Measurements from ENCODE around the gene FOXI3. TPM values are rescaled to one million over a fixed set of nuclear protein-coding genes. Genes with fewer than 3 reads are reported as not detected.

The FOXI3 gene
- polyA plus RNA-seq (2013, experiment 1 of 2) = not detected
- polyA plus RNA-seq (2013, experiment 2 of 2) = not detected

GRCh38 chr2:88452565-88452905, at the start of gene FOXI3:
FOXI3 (minus strand) TSS chr2:88452693; CDS start chr2:88452535, 158 bp downstream.
- peak within 1 kb of the TSS in 1 of 2 experiments; percentile 59 for H3K23ac ChIP-seq (ENCODE audit: low read length in 2 of 2)
- H2BK15ac ChIP-seq (ENCODE audit: low read depth, poor library complexity, severe bottlenecking) = no peak within 1 kb of the TSS
- H3K18ac ChIP-seq (ENCODE audit: low read depth in 1 of 2, low read length in 2 of 2) = no peak within 1 kb of the TSS
- H3K27me3 ChIP-seq (ENCODE audit: control insufficient read depth in 1 of 2, insufficient read depth in 1 of 2, low read length in 2 of 2) = peaks cover 48 to 68% of the 10 kb centered on the region in 2 experiments
- H2AK5ac ChIP-seq (ENCODE audit: low read length, severe bottlenecking) = no peak within 1 kb of the TSS
- H3K4me1 ChIP-seq (ENCODE audit: control insufficient read depth, insufficient read depth, low read depth, low read length) = peaks cover 10% of the 10 kb centered on the region
- no peak for DNase-seq
- H3K4me2 ChIP-seq (ENCODE audit: low read length, poor library complexity, severe bottlenecking) = peak within 1 kb of the TSS; percentile 91
- 2% methylated on average over 27 of the region's 48 CpGs for WGBS
- H3K79me1 ChIP-seq (replicated peaks; ENCODE audit: low read length, poor library complexity, severe bottlenecking) = no peaks in the 10 kb centered on the region
- H2BK5ac ChIP-seq (ENCODE audit: low read depth, low read length, poor library complexity, severe bottlenecking) = no peak within 1 kb of the TSS
- no peak within 1 kb of the TSS for H3K9ac ChIP-seq (ENCODE audit: low read length)
- H3K14ac ChIP-seq (ENCODE audit: low read length in 2 of 2) = no peak within 1 kb of the TSS
- no peak within 1 kb of the TSS for H4K8ac ChIP-seq (ENCODE audit: low read length)
- no peaks in the 10 kb centered on the region for H3K36me3 ChIP-seq (ENCODE audit: control insufficient read depth in 1 of 2, insufficient read depth in 2 of 2, low read depth in 1 of 2, low read length in 2 of 2)
- peak within 1 kb of the TSS in 1 of 2 experiments; percentile 39 for H3K4me3 ChIP-seq (ENCODE audit: insufficient read depth in 1 of 2, low read depth in 1 of 2, low read length in 2 of 2)
- H3K4ac ChIP-seq (ENCODE audit: low read depth in 1 of 2, low read length in 2 of 2) = no peak within 1 kb of the TSS
- no peaks in the 10 kb centered on the region for H3K9me3 ChIP-seq (ENCODE audit: control insufficient read depth, low read length)
- no peak within 1 kb of the TSS for H2BK120ac ChIP-seq (ENCODE audit: low read depth, low read length)
- H2BK12ac ChIP-seq (ENCODE audit: low read length in 2 of 2) = no peak within 1 kb of the TSS
- no peak within 1 kb of the TSS for H3K27ac ChIP-seq (ENCODE audit: low read length, poor library complexity, severe bottlenecking)
- peak within 1 kb of the TSS; percentile 27 for H2AFZ ChIP-seq (ENCODE audit: low read depth, low read length)
- H4K91ac ChIP-seq (ENCODE audit: low read length) = no peak within 1 kb of the TSS

GRCh38 chr2:88500691-88501090, 48.2 kb upstream of the FOXI3 start:
- Histone ChIP-seq H3K27ac (ENCODE audit: low read length, poor library complexity, severe bottlenecking) (no peak overlapping the region), H2AK5ac (ENCODE audit: low read length, severe bottlenecking) (no peak overlapping the region), H3K9ac (ENCODE audit: low read length) (no peak overlapping the region), H3K4me3 (ENCODE audit: insufficient read depth in 1 of 2, low read depth in 1 of 2, low read length in 2 of 2) (no peak overlapping the region), H3K23ac (ENCODE audit: low read length in 2 of 2) (no peak overlapping the region), H3K79me1 (replicated peaks; ENCODE audit: low read length, poor library complexity, severe bottlenecking) (no peaks in the 10 kb centered on the region), H2BK120ac (ENCODE audit: low read depth, low read length) (no peak overlapping the region), H3K14ac (ENCODE audit: low read length in 2 of 2) (no peak overlapping the region), H2AFZ (ENCODE audit: low read depth, low read length) (no peak overlapping the region), H3K18ac (ENCODE audit: low read depth in 1 of 2, low read length in 2 of 2) (no peak overlapping the region), H2BK5ac (ENCODE audit: low read depth, low read length, poor library complexity, severe bottlenecking) (no peak overlapping the region), H3K4ac (ENCODE audit: low read depth in 1 of 2, low read length in 2 of 2) (no peak overlapping the region), H2BK12ac (ENCODE audit: low read length in 2 of 2) (no peak overlapping the region), H4K8ac (ENCODE audit: low read length) (no peak overlapping the region), H3K36me3 (ENCODE audit: control insufficient read depth in 1 of 2, insufficient read depth in 2 of 2, low read depth in 1 of 2, low read length in 2 of 2) (no peaks in the 10 kb centered on the region), H3K4me2 (ENCODE audit: low read length, poor library complexity, severe bottlenecking) (no peak overlapping the region), H3K9me3 (ENCODE audit: control insufficient read depth, low read length) (peaks cover 7% of the 10 kb centered on the region), H3K27me3 (ENCODE audit: control insufficient read depth in 1 of 2, insufficient read depth in 1 of 2, low read length in 2 of 2) (peaks cover 0 to 3% of the 10 kb centered on the region in 2 experiments), H3K4me1 (ENCODE audit: control insufficient read depth, insufficient read depth, low read depth, low read length) (no peaks in the 10 kb centered on the region), H2BK15ac (ENCODE audit: low read depth, poor library complexity, severe bottlenecking) (no peak overlapping the region), H4K91ac (ENCODE audit: low read length) (no peak overlapping the region)
- DNase-seq = no peak
- 93% methylated on average over 2 of the region's 2 CpGs for WGBS

GRCh38 chr2:88499204-88499603, 46.7 kb upstream of the FOXI3 start:
- no CpG with 5 or more reads among the region's 1 CpG for WGBS
- H3K23ac ChIP-seq (ENCODE audit: low read length in 2 of 2) = no peak overlapping the region
- H3K27ac ChIP-seq (ENCODE audit: low read length, poor library complexity, severe bottlenecking) = no peak overlapping the region

GRCh38 chr2:88493481-88493880, 41.0 kb upstream of the FOXI3 start:
- Histone ChIP-seq H3K9me3 (ENCODE audit: control insufficient read depth, low read length) (no peaks in the 10 kb centered on the region), H2AFZ (ENCODE audit: low read depth, low read length) (no peak overlapping the region), H3K79me1 (replicated peaks; ENCODE audit: low read length, poor library complexity, severe bottlenecking) (no peaks in the 10 kb centered on the region), H3K4me2 (ENCODE audit: low read length, poor library complexity, severe bottlenecking) (no peak overlapping the region), H3K27me3 (ENCODE audit: control insufficient read depth in 1 of 2, insufficient read depth in 1 of 2, low read length in 2 of 2) (peaks cover 0 to 17% of the 10 kb centered on the region in 2 experiments), H3K23ac (ENCODE audit: low read length in 2 of 2) (no peak overlapping the region), H3K4me3 (ENCODE audit: insufficient read depth in 1 of 2, low read depth in 1 of 2, low read length in 2 of 2) (no peak overlapping the region), H3K27ac (ENCODE audit: low read length, poor library complexity, severe bottlenecking) (no peak overlapping the region), H3K14ac (ENCODE audit: low read length in 2 of 2) (no peak overlapping the region), H4K8ac (ENCODE audit: low read length) (no peak overlapping the region), H3K36me3 (ENCODE audit: control insufficient read depth in 1 of 2, insufficient read depth in 2 of 2, low read depth in 1 of 2, low read length in 2 of 2) (no peaks in the 10 kb centered on the region), H3K9ac (ENCODE audit: low read length) (no peak overlapping the region), H4K91ac (ENCODE audit: low read length) (no peak overlapping the region), H3K18ac (ENCODE audit: low read depth in 1 of 2, low read length in 2 of 2) (no peak overlapping the region), H2BK5ac (ENCODE audit: low read depth, low read length, poor library complexity, severe bottlenecking) (no peak overlapping the region), H3K4ac (ENCODE audit: low read depth in 1 of 2, low read length in 2 of 2) (no peak overlapping the region), H2BK120ac (ENCODE audit: low read depth, low read length) (no peak overlapping the region), H3K4me1 (ENCODE audit: control insufficient read depth, insufficient read depth, low read depth, low read length) (no peaks in the 10 kb centered on the region), H2BK15ac (ENCODE audit: low read depth, poor library complexity, severe bottlenecking) (no peak overlapping the region), H2AK5ac (ENCODE audit: low read length, severe bottlenecking) (no peak overlapping the region), H2BK12ac (ENCODE audit: low read length in 2 of 2) (no peak overlapping the region)
- DNase-seq = no peak
- 60% methylated on average over 4 of the region's 4 CpGs for WGBS

More at GRCh38 chr2:88499204-88499603, 46.7 kb upstream of the FOXI3 start:
- H2BK5ac ChIP-seq (ENCODE audit: low read depth, low read length, poor library complexity, severe bottlenecking) = no peak overlapping the region
- no peak overlapping the region for H2BK120ac ChIP-seq (ENCODE audit: low read depth, low read length)
- H2BK15ac ChIP-seq (ENCODE audit: low read depth, poor library complexity, severe bottlenecking) = no peak overlapping the region
- H3K4me2 ChIP-seq (ENCODE audit: low read length, poor library complexity, severe bottlenecking) = no peak overlapping the region
- peaks cover 0 to 10% of the 10 kb centered on the region in 2 experiments for H3K27me3 ChIP-seq (ENCODE audit: control insufficient read depth in 1 of 2, insufficient read depth in 1 of 2, low read length in 2 of 2)
- no peak overlapping the region for H2BK12ac ChIP-seq (ENCODE audit: low read length in 2 of 2)
- no peak overlapping the region for H4K91ac ChIP-seq (ENCODE audit: low read length)
- no peak overlapping the region for H4K8ac ChIP-seq (ENCODE audit: low read length)
- peaks cover 7% of the 10 kb centered on the region for H3K9me3 ChIP-seq (ENCODE audit: control insufficient read depth, low read length)
- no peak overlapping the region for H3K4ac ChIP-seq (ENCODE audit: low read depth in 1 of 2, low read length in 2 of 2)
- no peak overlapping the region for H2AFZ ChIP-seq (ENCODE audit: low read depth, low read length)
- H3K36me3 ChIP-seq (ENCODE audit: control insufficient read depth in 1 of 2, insufficient read depth in 2 of 2, low read depth in 1 of 2, low read length in 2 of 2) = no peaks in the 10 kb centered on the region
- no peaks in the 10 kb centered on the region for H3K4me1 ChIP-seq (ENCODE audit: control insufficient read depth, insufficient read depth, low read depth, low read length)
- H2AK5ac ChIP-seq (ENCODE audit: low read length, severe bottlenecking) = no peak overlapping the region
- DNase-seq = no peak
- no peaks in the 10 kb centered on the region for H3K79me1 ChIP-seq (replicated peaks; ENCODE audit: low read length, poor library complexity, severe bottlenecking)
- no peak overlapping the region for H3K18ac ChIP-seq (ENCODE audit: low read depth in 1 of 2, low read length in 2 of 2)
- H3K4me3 ChIP-seq (ENCODE audit: insufficient read depth in 1 of 2, low read depth in 1 of 2, low read length in 2 of 2) = no peak overlapping the region
- H3K14ac ChIP-seq (ENCODE audit: low read length in 2 of 2) = no peak overlapping the region
- no peak overlapping the region for H3K9ac ChIP-seq (ENCODE audit: low read length)

Measured in mesenchymal stem cell (in vitro differentiated cells and primary cell).